Endothelial cell (in vitro differentiated cells): Measurements from ENCODE around the gene SYTL5. TPM values are rescaled to one million over a fixed set of nuclear protein-coding genes. Genes with fewer than 3 reads are reported as not detected.

ENCODE experiments used
- DNase-seq: peaks from one replicate; pipeline ENCODE4 v3.0.0; 2021; ENCODE audit warnings: low spot score
- H3K27ac Mint-ChIP-seq: one replicate; pipeline ENCODE4 v1.8.0; 2021; ENCODE audit warnings: mixed read lengths, inconsistent platforms; ENCODE audit not compliant: unreplicated experiment
- H3K27me3 Mint-ChIP-seq: one replicate; pipeline ENCODE4 v1.8.0; 2021; ENCODE audit warnings: mild to moderate bottlenecking, moderate library complexity, mixed read lengths, inconsistent platforms; ENCODE audit not compliant: unreplicated experiment
- H3K36me3 Mint-ChIP-seq: one replicate; pipeline ENCODE4 v1.8.0; 2021; ENCODE audit warnings: mild to moderate bottlenecking, low read depth, mixed read lengths, inconsistent platforms; ENCODE audit not compliant: unreplicated experiment
- H3K4me1 Mint-ChIP-seq: one replicate; pipeline ENCODE4 v1.8.0; 2021; ENCODE audit warnings: mild to moderate bottlenecking, mixed read lengths, inconsistent platforms; ENCODE audit not compliant: unreplicated experiment
- H3K4me3 Mint-ChIP-seq: one replicate; pipeline ENCODE4 v1.8.0; 2021; ENCODE audit warnings: mild to moderate bottlenecking, mixed read lengths, inconsistent platforms; ENCODE audit not compliant: unreplicated experiment
- H3K9me3 Mint-ChIP-seq: one replicate; pipeline ENCODE4 v1.8.0; 2021; ENCODE audit warnings: mixed read lengths, inconsistent platforms; ENCODE audit not compliant: unreplicated experiment
- total RNA-seq: library from RNA; stranded (reverse); fragmentation: NEBNext Ultra II Directional; extraction: Animal tissue kit (Norgen Biotek cat#: 25700); gene quantifications from one replicate; pipeline ENCODE4 v1.2.1, GENCODE V29; 2021; ENCODE audit not compliant: unreplicated experiment
- TF ChIP-seq, protein P1 (sequence below): fragments of 200-600 bp; sonication (generic); IDR thresholded peaks from one replicate; pipeline ENCODE4 v1.5.0; 2021; ENCODE audit warnings: antibody characterized with exemption; ENCODE audit not compliant: unreplicated experiment

SYTL5 gene
- total RNA-seq, 1 donor from 2014 or later = not detected

DNA sequence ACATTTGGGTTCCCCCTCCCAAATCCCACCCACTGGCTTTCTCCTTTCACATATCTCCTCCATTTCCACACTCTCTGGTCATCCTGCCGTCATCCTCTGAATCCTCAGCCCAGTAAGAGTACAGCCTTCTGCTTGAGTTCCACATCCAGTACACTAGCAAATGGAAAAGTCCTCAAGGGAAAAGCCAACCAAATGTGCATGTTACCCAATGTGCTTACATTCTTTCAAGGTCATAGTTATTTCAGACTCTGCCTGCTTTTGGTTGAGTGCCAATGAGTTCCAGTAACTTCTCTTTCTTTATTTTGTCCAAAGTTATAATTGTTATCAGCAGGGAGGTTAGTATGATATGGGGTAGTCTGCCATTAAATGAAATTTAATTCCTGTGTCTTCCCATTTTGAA lies 136.3 kb downstream of the SYTL5 start:
- H3K4me1 Mint-ChIP-seq = peaks cover 6% of the 10 kb centered on the region
- TF ChIP-seq, protein P1, sequence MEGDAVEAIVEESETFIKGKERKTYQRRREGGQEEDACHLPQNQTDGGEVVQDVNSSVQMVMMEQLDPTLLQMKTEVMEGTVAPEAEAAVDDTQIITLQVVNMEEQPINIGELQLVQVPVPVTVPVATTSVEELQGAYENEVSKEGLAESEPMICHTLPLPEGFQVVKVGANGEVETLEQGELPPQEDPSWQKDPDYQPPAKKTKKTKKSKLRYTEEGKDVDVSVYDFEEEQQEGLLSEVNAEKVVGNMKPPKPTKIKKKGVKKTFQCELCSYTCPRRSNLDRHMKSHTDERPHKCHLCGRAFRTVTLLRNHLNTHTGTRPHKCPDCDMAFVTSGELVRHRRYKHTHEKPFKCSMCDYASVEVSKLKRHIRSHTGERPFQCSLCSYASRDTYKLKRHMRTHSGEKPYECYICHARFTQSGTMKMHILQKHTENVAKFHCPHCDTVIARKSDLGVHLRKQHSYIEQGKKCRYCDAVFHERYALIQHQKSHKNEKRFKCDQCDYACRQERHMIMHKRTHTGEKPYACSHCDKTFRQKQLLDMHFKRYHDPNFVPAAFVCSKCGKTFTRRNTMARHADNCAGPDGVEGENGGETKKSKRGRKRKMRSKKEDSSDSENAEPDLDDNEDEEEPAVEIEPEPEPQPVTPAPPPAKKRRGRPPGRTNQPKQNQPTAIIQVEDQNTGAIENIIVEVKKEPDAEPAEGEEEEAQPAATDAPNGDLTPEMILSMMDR = no peak
- H3K4me3 Mint-ChIP-seq = no peak overlapping the region
- no peaks in the 10 kb centered on the region for H3K9me3 Mint-ChIP-seq
- H3K27ac Mint-ChIP-seq = no peak overlapping the region
- H3K27me3 Mint-ChIP-seq = no peaks in the 10 kb centered on the region
- no peaks in the 10 kb centered on the region for H3K36me3 Mint-ChIP-seq
- DNase-seq = no peak

DNA sequence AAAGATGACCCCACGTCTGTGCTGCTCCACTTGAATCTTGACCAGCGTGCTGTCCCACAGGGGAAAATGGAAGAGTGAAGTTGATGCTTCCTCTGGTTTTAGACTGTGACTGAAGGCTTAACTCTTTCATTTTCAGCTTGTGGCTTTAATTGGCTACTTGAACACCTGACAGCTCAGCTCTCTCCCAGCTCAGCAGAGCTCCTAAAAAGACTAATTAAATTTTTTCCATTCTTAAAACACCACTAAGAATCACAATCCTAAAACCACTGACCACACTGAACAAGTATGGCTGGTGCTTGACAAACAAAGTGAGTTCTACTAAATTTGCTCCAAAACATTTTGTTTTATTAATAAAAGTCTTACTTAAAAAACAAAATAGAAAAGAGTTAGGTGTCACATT lies 142.7 kb downstream of the SYTL5 start:
- Mint-ChIP-seq H3K36me3 (no peaks in the 10 kb centered on the region), H3K4me3 (no peak overlapping the region), H3K27ac (no peak overlapping the region), H3K9me3 (no peaks in the 10 kb centered on the region), H3K27me3 (peaks cover 2% of the 10 kb centered on the region), H3K4me1 (no peaks in the 10 kb centered on the region)
- TF ChIP-seq, protein P1 = no peak
- DNase-seq = no peak

DNA sequence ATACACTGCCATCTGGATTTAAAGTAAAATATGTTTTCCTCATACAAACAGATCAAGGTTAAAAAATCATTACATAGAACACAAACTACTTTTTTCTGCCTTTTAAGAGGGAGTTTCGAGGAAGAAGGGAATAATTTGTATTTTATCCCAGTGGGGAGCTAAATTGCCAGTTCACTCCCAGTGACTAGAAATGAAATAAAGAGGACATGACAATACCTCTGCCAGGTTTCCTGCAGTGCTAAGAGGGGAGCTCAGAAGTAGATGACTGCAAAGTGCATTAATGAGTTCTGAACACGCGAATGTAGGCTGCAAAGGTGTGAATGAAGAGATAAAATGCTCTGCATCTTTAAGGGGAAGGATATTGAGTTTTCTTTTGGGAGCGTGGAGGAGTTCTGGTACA lies 144.6 kb downstream of the SYTL5 start:
- DNase-seq = no peak
- Mint-ChIP-seq H3K4me3 (no peak overlapping the region), H3K36me3 (no peaks in the 10 kb centered on the region), H3K9me3 (no peaks in the 10 kb centered on the region), H3K27ac (no peak overlapping the region), H3K4me1 (no peaks in the 10 kb centered on the region), H3K27me3 (peaks cover 2% of the 10 kb centered on the region)
- TF ChIP-seq, protein P1 = no peak

DNA sequence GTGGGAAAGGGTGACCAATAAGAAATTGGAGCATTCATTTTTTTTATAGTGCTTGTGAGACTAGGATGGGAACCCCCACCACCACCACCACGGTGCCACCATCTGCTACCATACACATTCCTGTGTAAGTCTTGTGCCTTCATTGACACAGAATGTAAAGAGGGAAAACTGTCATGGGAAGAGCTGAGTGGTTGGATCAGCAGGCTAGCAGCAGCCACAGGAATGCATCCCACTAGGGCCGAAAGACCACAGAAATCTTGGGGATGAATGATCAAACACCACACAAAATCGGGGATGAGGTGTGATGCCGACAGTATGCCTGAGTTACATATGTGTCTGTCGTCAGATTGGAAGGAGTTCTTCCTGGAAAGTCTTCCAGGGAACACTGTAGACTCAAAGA lies 145.1 kb downstream of the SYTL5 start:
- Mint-ChIP-seq H3K9me3 (no peaks in the 10 kb centered on the region), H3K4me1 (no peaks in the 10 kb centered on the region), H3K27me3 (peaks cover 2% of the 10 kb centered on the region), H3K27ac (no peak overlapping the region), H3K4me3 (no peak overlapping the region), H3K36me3 (no peaks in the 10 kb centered on the region)
- DNase-seq = no peak
- TF ChIP-seq, protein P1 = no peak

DNA sequence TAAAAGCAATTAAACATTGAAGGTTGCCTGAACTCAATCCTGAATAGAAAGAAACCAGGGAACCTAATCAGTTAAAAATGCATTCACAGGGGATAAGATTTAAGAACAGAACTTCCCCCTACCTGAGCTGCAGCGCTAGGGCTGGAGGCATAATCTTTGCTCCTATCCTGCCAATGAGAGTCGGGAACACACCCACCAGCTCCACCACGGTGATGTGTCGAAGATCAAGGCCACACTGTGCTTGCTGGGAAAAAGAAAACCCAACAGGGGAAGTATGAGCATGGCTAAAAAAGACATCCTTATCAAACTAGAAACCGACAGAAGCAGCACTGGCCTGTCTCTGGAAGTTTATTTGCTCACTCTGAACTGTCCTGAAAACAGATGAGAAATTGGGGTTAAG lies 148.0 kb downstream of the SYTL5 start:
- no peaks in the 10 kb centered on the region for H3K9me3 Mint-ChIP-seq
- H3K4me1 Mint-ChIP-seq = no peaks in the 10 kb centered on the region
- TF ChIP-seq, protein P1 = no peak
- DNase-seq = no peak
- H3K36me3 Mint-ChIP-seq = no peaks in the 10 kb centered on the region
- H3K27me3 Mint-ChIP-seq = peaks cover 2% of the 10 kb centered on the region
- H3K4me3 Mint-ChIP-seq = no peak overlapping the region
- no peak overlapping the region for H3K27ac Mint-ChIP-seq
